Adipocyte (in vitro differentiated cells): Measurements from ENCODE around the gene CCT8.

ENCODE experiments used
- DNase-seq: peaks from one replicate; pipeline ENCODE4 v3.0.0-alpha.2; 2015; ENCODE audit warnings: low read depth
- H3K27me3 ChIP-seq: replicated peaks from 2 replicates; pipeline ENCODE4 v1.7.0; 2013; ENCODE audit warnings: mild to moderate bottlenecking, low read length, moderate library complexity; ENCODE audit not compliant: control insufficient read depth, insufficient read depth
- H3K36me3 ChIP-seq: 2 replicates; pipeline ENCODE4 v1.7.0; 2013; ENCODE audit warnings: low read length, mild to moderate bottlenecking, moderate library complexity; ENCODE audit not compliant: control insufficient read depth, insufficient read depth, severe bottlenecking
- H3K4me1 ChIP-seq: 2 replicates; pipeline ENCODE4 v1.7.0; 2013; ENCODE audit warnings: mild to moderate bottlenecking, low read length, moderate library complexity; ENCODE audit not compliant: control insufficient read depth, insufficient read depth
- H3K4me3 ChIP-seq: 2 replicates; pipeline ENCODE4 v1.7.0; 2013; ENCODE audit warnings: mild to moderate bottlenecking, low read length, moderate library complexity
- H3K9ac ChIP-seq: 2 replicates; pipeline ENCODE4 v1.7.0; 2013; ENCODE audit warnings: mild to moderate bottlenecking, low read length, moderate library complexity
- H3K9me3 ChIP-seq: 2 replicates; pipeline ENCODE4 v1.7.0; 2013; ENCODE audit warnings: mild to moderate bottlenecking, low read length, moderate library complexity; ENCODE audit not compliant: control insufficient read depth

The CCT8 gene

GRCh38 chr21:29075706-29076466 is 2.4 kb upstream of the CCT8 start:
- Histone ChIP-seq H3K9ac (no peak overlapping the region), H3K4me3 (no peak overlapping the region), H3K4me1 (peaks cover 20% of the 10 kb centered on the region), H3K9me3 (no peaks in the 10 kb centered on the region), H3K27me3 (no peaks in the 10 kb centered on the region), H3K36me3 (no peaks in the 10 kb centered on the region)
- DNase-seq, result no peak

DNA sequence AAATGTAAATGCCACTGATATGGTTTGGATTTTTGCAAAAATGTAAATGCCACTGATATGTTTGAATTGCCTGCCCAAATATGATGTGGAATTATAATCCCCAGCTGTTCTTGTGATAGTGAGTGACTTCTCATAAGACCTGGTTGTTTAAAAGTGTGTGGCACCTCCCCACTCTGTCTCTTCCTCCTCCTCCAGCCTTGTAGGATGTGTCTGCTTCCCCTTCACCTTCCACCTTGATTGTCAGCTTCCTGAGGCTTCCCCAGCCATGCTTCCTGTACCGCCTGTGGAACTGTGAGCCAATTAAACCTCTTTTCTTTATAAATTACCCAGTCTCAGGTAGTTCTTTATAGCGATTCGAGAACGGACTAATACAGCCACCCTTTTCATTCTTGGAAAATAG is 1.3 kb upstream of the CCT8 start:
- DNase-seq, result no peak
- peaks cover 2% of the 10 kb centered on the region for H3K36me3 ChIP-seq
- H3K9me3 ChIP-seq, result no peaks in the 10 kb centered on the region
- no peak overlapping the region for H3K9ac ChIP-seq
- peaks cover 28% of the 10 kb centered on the region for H3K4me1 ChIP-seq
- no peaks in the 10 kb centered on the region for H3K27me3 ChIP-seq
- H3K4me3 ChIP-seq, result no peak overlapping the region

- Histone ChIP-seq H3K27me3 (no peaks in the 10 kb centered on the region), H3K9ac (peak overlapping the region; percentile 98), H3K9me3 (no peaks in the 10 kb centered on the region), H3K4me3 (peak overlapping the region; percentile 86), H3K4me1 (peaks cover 30% of the 10 kb centered on the region), H3K36me3 (peaks cover 10% of the 10 kb centered on the region)
- no peak for DNase-seq
These were observed 544 bp upstream of the CCT8 start for GRCh38 chr21:29074007-29074376.

DNA sequence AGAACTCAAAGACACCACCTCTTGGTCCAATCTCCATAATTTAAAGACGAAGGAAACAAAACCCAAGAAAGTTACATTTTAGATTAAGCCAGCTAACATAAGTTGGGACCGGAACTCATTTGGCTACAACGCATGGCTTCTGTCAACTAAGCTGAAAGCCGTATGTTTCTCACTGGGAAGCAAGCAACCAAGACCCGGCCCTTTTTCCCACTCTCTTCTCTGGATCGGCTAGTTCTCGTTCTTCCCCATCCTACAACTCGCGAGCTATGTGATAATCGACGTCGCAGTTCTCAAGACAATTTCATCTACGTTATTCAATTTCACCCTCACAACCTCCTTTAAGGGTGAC is 601 bp downstream of the CCT8 start:
- H3K9ac ChIP-seq, result peak overlapping the region; percentile 98
- H3K27me3 ChIP-seq, result no peaks in the 10 kb centered on the region
- H3K36me3 ChIP-seq, result peaks cover 18% of the 10 kb centered on the region
- H3K4me3 ChIP-seq, result peak overlapping the region; percentile 86
- peaks cover 26% of the 10 kb centered on the region for H3K4me1 ChIP-seq
- no peaks in the 10 kb centered on the region for H3K9me3 ChIP-seq
- peak; percentile 73 for DNase-seq

- Histone ChIP-seq H3K27me3 (no peaks in the 10 kb centered on the region), H3K9me3 (no peaks in the 10 kb centered on the region), H3K4me3 (no peak overlapping the region), H3K4me1 (peaks cover 3% of the 10 kb centered on the region), H3K36me3 (peaks cover 97% of the 10 kb centered on the region), H3K9ac (no peak overlapping the region)
- DNase-seq, result no peak
These were observed 8.5 kb downstream of the CCT8 start for GRCh38 chr21:29064850-29065481.

GRCh38 chr21:29056538-29057050 is 16.9 kb downstream of the CCT8 start:
- DNase-seq, result no peak
- H3K4me1 ChIP-seq, result no peaks in the 10 kb centered on the region
- H3K4me3 ChIP-seq, result no peak overlapping the region
- H3K9ac ChIP-seq, result no peak overlapping the region
- no peaks in the 10 kb centered on the region for H3K9me3 ChIP-seq
- H3K36me3 ChIP-seq, result peaks cover 95% of the 10 kb centered on the region
- H3K27me3 ChIP-seq, result no peaks in the 10 kb centered on the region

- Histone ChIP-seq H3K27me3 (no peaks in the 10 kb centered on the region), H3K9ac (no peak overlapping the region), H3K4me1 (no peaks in the 10 kb centered on the region), H3K9me3 (no peaks in the 10 kb centered on the region), H3K36me3 (peaks cover 95% of the 10 kb centered on the region), H3K4me3 (no peak overlapping the region)
- DNase-seq, result peak; percentile 19
These were observed 17.4 kb downstream of the CCT8 start for GRCh38 chr21:29056005-29056404.

GRCh38 chr21:29055080-29055479 is 18.4 kb downstream of the CCT8 start:
- no peak for DNase-seq
- peaks cover 95% of the 10 kb centered on the region for H3K36me3 ChIP-seq
- no peak overlapping the region for H3K9ac ChIP-seq
- no peaks in the 10 kb centered on the region for H3K27me3 ChIP-seq
- no peak overlapping the region for H3K4me3 ChIP-seq
- no peaks in the 10 kb centered on the region for H3K9me3 ChIP-seq
- no peaks in the 10 kb centered on the region for H3K4me1 ChIP-seq

DNA sequence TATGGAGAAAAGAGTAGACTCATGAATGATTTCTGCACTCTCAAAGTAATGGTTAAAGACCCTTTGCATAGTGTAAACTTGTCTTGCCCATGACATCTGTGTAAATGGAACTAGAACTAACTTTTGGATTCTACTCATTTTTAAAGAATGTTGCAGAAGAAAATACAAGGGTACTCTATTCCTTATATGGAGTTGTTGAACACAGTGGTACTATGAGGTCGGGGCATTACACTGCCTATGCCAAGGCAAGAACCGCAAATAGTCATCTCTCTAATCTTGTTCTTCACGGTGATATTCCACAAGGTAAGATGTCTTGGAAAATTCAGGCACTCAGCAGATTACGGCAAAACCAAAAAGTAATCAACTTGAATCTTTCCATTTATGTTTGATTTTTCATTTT is 19.8 kb downstream of the CCT8 start:
- H3K4me1 ChIP-seq, result no peaks in the 10 kb centered on the region
- H3K36me3 ChIP-seq, result peaks cover 95% of the 10 kb centered on the region
- H3K4me3 ChIP-seq, result no peak overlapping the region
- H3K27me3 ChIP-seq, result no peaks in the 10 kb centered on the region
- no peak overlapping the region for H3K9ac ChIP-seq
- no peak for DNase-seq
- H3K9me3 ChIP-seq, result no peaks in the 10 kb centered on the region

- Histone ChIP-seq H3K36me3 (peaks cover 92% of the 10 kb centered on the region), H3K9me3 (no peaks in the 10 kb centered on the region), H3K4me1 (no peaks in the 10 kb centered on the region), H3K9ac (no peak overlapping the region), H3K4me3 (no peak overlapping the region), H3K27me3 (no peaks in the 10 kb centered on the region)
- no peak for DNase-seq
These were observed 20.4 kb downstream of the CCT8 start for GRCh38 chr21:29053011-29053553.

DNA sequence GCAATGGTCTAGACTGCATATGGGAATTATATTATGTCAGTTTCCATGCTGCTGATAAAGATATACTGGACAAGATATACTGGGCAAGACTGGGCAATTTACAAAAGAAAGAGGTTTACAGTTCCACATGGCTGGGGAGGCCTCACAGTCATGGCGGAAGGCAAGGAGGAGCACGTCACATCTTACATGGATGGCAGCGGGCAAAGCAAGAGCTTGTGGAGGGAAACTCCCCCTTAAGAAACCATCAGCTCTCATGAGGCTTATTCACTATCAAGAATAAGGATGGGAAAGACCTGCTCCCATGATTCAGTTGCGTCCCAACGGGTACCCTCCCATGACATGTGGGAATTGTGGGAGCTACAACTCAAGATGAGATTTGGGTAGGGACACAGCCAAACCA is 21.2 kb downstream of the CCT8 start:
- Histone ChIP-seq H3K36me3 (peaks cover 92% of the 10 kb centered on the region), H3K27me3 (no peaks in the 10 kb centered on the region), H3K9ac (no peak overlapping the region), H3K9me3 (no peaks in the 10 kb centered on the region), H3K4me3 (no peak overlapping the region), H3K4me1 (no peaks in the 10 kb centered on the region)
- no peak for DNase-seq
